HG02623 (cell line): ENCODE measurements around the gene DVL3.
"Not testable (repeated sequence)": the region's sequence is repeated elsewhere in the genome, so short reads cannot be mapped to it uniquely, and the experiment has no call there.

Experiments
- ATAC-seq: cut with Tn5 transposase; IDR thresholded peaks from one replicate; pipeline ENCODE4 v1.9.1; 2021; ENCODE audit warnings: moderate library complexity; ENCODE audit not compliant: unreplicated experiment

DVL3 gene

GRCh38 chr3:184154885-184155643 lies at the start of gene DVL3:
Gene DVL3, plus strand, starts transcription at chr3:184155377. Its CDS starts 259 bp downstream, at chr3:184155636.
- peak; percentile 77 for ATAC-seq

- no peak for ATAC-seq
Observed at GRCh38 chr3:184110316-184110725, 44.9 kb upstream of the DVL3 start.

GRCh38 chr3:184116017-184116416 lies 39.2 kb upstream of the DVL3 start:
- no peak for ATAC-seq

- no peak for ATAC-seq
Observed at GRCh38 chr3:184117636-184118035, 37.5 kb upstream of the DVL3 start.

GRCh38 chr3:184121031-184121430 lies 34.1 kb upstream of the DVL3 start:
- ATAC-seq = not testable (repeated sequence)

- no peak for ATAC-seq
Observed at GRCh38 chr3:184126006-184126405, 29.2 kb upstream of the DVL3 start.

GRCh38 chr3:184129012-184129411 lies 26.2 kb upstream of the DVL3 start:
- ATAC-seq = no peak

GRCh38 chr3:184132945-184133344 lies 22.2 kb upstream of the DVL3 start:
- no peak for ATAC-seq

GRCh38 chr3:184133840-184134745 lies 21.1 kb upstream of the DVL3 start:
- ATAC-seq = no peak

- peak; percentile 4 for ATAC-seq
Observed at GRCh38 chr3:184134746-184135148, 20.4 kb upstream of the DVL3 start.

- ATAC-seq = peak; percentile 90
Observed at GRCh38 chr3:184135149-184135910, 19.8 kb upstream of the DVL3 start, which contains the start of gene EIF2B5. Gene EIF2B5, plus strand, starts transcription at chr3:184135358. Its CDS starts 28 bp downstream, at chr3:184135386.

- ATAC-seq = no peak
Observed at GRCh38 chr3:184135911-184136260, 19.3 kb upstream of the DVL3 start.

GRCh38 chr3:184140436-184140835 lies 14.7 kb upstream of the DVL3 start:
- no peak for ATAC-seq

GRCh38 chr3:184142199-184142598 lies 13.0 kb upstream of the DVL3 start:
- no peak for ATAC-seq

GRCh38 chr3:184143327-184143726 lies 11.8 kb upstream of the DVL3 start:
- no peak for ATAC-seq

- no peak for ATAC-seq
Observed at GRCh38 chr3:184144505-184144904, 10.7 kb upstream of the DVL3 start.

GRCh38 chr3:184145111-184145524 lies 10.1 kb upstream of the DVL3 start:
- ATAC-seq = no peak

GRCh38 chr3:184145751-184146270 lies 9.4 kb upstream of the DVL3 start:
- ATAC-seq = no peak

- no peak for ATAC-seq
Observed at GRCh38 chr3:184148076-184148475, 7.1 kb upstream of the DVL3 start.

- no peak for ATAC-seq
Observed at GRCh38 chr3:184149123-184149522, 6.1 kb upstream of the DVL3 start.

- not testable (repeated sequence) for ATAC-seq
Observed at GRCh38 chr3:184149770-184150169, 5.4 kb upstream of the DVL3 start.
